EH (cell line): ENCODE results near the gene ANKRD9.
"Not testable (repeated sequence)": the region's sequence is repeated elsewhere in the genome, so short reads cannot be mapped to it uniquely, and the experiment has no call there.

Source experiments
- DNase-seq: peaks from one replicate; pipeline ENCODE4 v3.0.0-alpha.2; 2015; ENCODE audit warnings: low read depth

Gene ANKRD9

DNA sequence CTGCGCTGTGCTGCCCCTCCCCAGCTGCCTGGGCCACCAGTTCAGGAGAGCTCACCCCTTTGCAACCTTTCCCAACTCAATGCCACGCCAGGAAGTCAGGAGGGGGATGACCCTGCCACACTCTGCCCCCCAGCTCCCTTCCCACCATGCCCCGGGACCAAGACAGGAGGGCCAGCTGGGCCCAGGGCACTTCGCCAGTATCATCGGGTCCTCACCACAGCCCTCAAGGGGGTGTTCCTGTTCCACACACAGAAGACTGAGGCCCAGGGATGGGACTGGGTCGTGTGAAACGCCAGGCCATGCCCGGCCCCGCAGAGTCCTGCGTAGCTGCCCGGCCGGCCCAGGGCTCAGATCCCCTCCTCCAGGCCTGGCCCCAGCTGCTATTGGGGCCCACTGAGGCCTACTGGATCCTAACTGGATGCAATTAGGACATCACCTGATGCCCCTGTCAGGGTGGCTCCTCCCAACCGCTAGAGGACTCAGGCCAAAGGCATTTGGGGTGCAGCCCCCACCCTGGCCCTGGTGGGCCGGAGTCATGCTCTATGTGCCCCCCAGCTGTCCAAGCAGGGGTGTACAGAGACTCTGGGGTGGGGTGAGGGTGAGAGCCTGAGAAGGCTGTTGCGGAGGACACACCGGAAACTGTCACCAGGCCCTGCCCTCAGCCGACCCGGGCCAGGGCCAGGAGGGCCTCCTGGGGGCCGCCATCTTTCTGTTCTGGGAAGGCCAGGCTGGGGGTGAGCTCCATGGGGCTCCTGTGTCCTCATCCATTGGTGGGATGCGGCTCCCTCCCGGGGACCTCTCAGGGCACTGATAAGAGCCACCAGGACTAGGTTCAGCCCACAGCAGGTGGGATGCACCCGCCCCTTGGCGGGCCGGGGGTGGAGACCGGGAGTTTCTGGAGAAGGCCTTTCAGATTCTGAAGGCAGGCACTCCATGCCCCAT lies 29.3 kb upstream of the ANKRD9 start:
- no peak for DNase-seq

DNA sequence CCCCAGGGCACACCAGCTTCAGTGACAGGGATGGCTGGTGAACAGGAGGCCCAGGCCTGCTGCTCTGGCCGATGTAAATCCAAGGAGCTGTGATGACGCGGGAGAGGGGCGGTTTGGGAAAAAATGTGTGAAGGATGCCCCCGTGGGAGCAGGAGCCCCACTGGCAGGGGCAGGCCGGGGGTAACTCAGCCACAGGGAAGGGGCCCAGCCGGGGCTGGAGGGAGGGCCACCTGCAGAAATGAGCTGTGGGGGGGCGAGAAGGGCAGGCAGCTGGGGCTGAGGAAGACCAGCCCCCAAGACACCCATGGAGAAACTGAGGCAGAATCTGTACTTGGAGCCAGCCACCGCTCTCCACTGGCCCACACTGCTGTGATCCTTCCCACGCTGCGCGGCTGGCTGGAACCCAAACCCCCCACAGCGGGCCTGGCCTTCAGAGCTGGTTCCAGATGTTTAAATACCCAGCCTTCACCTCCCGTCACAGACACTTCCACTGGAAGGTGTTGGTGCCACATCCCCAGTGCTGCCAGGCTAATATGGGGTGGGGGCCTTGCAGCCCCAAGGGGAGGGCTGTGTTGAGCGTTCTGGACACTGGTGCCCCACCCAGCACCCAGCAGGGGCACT lies 28.5 kb upstream of the ANKRD9 start:
- no peak for DNase-seq

DNA sequence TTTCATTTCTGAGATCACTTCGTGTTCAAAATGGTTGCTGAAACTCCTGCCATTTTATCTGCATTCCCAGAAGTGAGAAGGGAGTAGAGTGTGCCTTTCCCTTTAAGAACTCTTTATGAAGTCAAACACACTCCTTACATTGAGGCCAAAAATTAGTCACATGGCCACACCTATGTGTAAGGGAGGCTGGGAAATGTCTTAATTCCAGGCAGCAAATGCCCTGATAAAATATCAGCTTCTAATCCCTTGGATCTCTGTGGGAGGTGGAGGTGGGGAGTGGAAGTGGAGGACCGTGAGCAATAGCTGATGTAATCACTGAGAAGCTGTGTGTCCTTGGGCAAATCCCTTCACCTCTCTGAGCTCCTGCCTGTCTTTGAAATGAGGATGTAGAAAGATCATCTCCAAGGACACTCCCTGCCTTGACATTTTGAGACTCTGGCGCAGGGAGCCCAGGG lies 22.7 kb upstream of the ANKRD9 start:
- DNase-seq = no peak

DNA sequence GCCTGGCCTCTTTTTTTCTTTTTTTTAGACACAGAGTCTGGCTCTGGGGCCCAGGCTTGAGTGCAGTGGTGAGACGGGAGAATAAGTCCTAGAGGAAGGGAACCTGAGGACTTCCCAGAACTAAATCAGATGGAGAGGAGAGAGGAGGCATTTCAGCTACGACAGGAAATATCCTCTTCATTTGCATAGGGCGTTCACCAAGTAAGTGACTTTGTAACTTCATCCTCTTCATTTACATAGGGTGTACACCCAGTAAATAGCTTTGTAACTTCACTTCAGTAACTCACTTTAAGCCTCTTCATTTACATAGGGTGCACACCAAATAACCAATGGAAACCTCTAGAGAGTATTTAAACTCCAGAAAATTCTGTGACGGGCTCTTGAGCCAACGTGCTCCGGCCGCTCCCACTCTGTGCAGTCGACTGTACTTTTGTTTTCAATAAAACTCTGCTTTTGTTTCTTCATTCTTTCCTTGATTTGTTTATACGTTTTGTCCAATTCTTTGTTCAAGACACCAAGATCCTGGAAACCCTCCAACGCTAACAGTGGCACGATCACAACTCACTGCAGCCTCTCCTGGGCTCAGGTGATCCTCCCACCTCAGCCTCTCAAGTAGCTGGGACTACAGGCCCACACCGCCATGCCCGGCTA lies 21.4 kb upstream of the ANKRD9 start:
- DNase-seq = no peak

DNA sequence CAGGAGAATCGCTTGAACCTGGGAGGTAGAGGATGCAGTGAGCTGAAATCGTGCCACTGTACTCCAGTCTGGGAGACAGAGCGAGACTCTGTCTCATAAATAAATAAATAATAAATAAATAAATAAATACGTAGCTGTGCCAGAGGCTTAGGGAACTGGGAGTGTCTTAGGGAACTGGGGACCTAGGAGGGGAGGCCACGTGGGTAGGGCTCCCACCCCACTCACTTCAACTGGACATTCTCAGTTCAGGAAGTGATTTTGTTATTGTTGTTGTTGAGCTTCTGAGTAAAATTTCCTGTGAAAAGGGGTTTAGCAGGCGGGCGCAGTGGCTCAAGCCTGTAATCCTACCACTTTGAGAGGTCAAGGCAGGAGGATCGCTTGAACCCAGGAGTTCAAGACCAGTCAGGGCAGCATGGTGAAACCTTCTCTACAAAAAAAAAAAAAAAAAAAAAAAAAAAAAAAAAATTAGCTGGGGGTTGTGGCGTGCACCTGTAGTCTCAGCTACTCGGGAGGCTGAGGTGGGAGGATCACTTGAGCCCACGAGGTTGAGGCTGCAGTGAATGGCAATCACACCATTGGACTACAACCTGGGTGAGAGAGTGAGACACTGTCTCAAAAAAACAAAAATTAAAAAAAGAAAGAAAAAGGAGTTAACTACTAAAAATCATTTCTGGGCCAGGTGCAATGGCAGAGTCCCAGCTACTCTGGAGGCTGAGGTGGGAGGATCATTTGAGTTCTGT lies 19.0 kb upstream of the ANKRD9 start:
- DNase-seq = no peak

DNA sequence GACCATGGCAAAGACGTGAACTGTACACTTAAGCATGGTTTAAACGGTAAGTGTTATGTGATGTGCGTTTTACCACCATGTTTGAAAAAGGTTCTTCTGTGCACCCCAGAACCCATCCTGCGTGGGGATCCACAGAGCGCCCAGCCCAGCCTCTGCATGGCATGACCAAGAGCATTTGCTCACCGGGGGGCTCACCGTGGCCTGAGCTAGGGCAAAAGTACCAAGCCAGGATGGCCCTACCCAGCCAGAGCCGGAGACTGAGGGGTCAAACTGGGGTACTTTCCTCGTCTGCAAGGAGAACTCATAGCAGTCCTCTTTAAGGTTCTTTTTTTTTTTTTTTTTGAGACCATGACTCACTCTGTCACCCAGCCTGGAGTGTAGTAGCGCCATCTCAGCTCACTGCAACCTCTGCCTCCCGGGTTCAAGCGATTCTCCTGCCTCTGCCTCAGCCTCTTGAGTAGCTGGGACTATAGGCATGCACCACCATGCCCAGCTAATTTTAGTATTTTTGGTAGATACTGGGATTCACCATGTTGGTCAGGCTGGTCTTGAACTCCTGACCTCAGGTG lies 16.4 kb upstream of the ANKRD9 start:
- DNase-seq = no peak

DNA sequence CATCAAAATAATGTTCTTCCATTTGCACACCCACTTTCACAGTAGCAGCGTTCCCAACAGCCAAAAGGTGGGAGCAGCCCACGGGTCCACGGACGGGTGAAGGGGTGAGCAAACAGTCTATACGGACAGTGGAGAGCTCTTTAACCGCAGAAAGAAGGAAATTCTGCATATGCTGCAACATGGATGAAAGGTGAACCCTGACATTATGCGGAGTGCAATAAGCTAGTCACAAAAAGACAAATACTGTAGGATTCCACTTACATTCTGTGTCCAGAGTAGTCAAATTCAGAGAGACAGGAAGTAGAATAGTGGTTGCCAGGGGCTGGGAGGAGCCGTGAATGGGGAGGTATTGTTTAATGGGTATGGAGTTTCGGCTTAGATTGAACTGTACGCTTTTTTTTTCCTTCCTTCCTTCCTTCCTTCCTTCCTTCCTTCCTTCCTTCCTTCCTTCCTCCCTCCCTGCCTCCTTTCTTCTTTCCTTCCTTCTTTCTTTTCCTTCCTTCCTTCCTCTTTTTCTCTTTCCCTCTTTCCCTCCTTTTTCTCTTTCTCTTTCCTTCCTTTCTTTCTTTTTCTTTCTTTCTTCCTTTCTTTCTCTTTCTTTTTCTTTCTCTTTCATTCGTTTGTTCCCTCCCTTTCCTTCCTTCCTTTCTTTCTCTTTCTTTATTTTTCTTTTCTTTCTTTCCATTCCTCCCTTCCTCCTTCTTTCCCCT lies 15.8 kb upstream of the ANKRD9 start:
- peak; percentile 75 for DNase-seq

DNA sequence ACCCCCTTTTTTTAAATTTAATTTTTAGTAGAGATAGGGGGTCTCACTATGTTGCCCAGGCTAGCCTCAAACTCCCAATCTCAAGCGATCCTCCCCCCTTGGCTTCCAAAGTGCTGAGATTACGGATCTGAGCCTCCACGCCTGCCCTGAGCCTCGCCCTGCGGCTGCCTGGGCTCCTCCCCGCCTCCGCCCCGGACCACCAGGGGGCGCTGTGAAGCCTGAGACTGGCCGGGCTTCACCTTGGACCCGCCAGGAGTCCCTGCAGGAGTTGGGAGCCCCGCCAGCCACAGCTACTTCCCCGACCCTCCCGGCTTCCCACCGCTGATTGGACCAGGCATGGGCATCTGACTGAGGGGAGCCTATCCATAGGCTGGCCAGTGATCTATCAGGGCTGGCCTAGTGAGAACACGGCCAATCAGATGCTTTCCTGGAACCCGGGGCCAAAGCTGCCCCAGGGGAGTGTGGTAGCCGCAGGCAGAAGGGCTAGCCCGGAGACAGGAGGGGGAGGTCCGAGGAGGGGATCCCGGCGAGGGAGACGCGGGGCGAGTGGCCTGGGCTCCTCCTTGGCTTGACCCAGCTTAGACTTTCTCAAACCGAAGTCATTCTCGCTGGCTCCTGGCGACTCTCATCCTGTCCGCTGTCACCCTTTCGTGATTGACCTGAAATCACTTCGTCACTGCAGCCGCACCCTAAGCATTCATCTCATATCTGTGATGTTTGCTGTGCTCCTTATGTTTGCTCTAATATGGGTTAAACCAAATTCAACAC lies 15.1 kb upstream of the ANKRD9 start:
- DNase-seq = peak; percentile 99

DNA sequence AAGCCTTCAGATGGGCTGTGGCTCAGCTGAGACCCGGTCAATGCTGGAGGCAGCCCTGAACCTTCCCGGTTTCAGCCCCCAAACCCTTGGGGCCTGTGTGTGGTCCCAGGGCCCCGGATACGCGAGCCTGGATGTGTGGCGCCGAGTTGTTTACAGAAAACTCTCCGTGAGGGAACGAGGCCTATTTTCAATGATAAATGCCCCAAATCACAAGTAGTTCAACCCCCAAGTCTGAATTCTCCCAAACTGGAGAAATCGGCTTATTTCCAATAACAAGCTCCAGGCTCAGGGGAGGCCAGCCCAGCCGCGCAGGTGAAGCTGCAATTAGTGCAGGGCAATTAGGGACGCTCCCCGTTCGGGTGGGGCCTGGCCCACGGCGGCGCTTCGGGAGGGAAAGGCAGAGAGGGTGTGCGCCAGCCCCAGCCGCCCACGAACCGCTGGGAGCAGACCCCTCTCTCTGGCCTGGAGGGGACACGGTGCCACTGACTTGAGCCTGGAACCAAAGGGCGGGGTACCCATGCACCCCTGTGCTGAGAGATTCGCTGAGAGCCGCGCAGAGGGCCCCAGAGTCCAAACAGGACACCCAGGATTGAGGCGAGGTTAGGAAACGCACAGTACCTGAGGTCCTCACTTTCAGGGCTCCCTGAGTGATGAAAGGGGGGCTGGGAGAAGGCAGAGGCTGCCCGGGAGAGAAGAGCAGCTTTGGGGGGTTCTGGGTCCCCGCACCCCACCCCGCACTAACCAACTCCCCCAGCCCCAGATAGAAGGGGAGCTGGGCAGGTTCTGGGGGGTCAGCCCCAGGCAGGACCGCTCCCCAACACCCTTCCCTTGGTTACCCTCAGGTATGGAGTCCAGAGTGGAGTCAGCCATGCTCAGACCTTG lies 14.2 kb upstream of the ANKRD9 start:
- DNase-seq = no peak

DNA sequence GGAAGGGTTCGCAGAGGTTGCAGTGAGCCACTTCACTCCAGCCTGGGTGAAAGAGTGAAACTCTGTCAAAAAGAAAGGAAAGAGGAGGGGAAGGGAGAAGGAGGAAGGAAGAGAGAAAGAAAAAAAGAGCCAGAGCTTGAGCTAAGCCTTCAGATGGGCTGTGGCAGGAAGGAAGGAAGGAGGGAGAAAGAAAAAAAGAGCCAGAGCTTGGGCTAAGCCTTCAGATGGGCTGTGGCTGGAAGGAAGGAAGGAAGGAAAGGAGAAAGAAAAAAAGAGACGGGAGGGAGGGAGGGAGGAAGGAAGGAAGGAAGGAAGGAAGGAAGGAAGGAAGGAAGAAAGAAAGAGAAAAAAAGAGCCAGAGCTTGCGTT lies 13.6 kb upstream of the ANKRD9 start:
- no peak for DNase-seq

DNA sequence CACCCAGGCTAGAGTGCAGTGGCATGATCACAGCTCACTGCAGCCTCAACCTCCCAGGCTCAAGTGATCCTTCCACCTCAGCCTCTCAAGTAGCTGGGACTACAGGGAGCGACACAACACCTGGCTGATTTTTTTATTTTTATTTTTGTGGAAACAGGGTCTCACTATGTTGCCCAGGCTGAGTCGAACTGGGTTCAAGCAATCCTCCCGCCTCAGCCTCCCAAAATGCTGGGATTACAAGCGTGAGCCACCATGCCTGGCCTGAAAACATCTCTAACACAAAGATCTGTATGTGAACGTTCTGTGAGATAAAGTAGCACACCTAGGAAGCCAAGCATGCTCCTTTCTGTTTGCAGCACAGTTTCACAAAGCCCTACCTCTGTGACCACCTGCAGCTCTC lies 10.1 kb upstream of the ANKRD9 start:
- DNase-seq = not testable (repeated sequence)

DNA sequence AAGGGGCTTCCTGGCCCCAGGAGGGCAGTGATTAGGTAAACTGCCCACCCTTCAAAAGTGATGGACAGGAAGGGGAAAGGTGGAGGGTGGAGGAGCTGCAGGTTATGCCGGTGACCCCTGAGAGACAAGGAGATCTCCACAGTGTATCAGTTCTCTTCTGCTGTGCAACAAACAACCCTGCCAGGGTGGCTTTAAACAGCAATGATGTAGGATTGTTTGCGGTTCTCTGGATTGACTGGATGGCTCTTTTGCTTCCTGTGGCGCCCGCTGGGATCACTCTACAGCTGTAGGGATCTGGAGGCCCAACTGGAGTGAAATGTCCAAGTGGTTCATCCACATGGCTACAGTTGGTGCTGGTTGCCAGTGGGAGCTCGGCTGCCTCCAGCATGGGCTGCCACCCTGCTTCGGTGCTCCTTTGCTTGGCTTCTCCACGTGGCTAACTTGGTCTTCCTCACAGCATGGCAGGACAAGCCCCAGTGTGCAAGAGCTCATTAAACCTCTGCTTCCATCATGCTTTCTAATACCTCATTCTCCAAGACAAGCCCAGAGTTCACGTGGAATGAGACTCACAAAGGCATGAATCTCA lies 8.6 kb upstream of the ANKRD9 start:
- DNase-seq = no peak

DNA sequence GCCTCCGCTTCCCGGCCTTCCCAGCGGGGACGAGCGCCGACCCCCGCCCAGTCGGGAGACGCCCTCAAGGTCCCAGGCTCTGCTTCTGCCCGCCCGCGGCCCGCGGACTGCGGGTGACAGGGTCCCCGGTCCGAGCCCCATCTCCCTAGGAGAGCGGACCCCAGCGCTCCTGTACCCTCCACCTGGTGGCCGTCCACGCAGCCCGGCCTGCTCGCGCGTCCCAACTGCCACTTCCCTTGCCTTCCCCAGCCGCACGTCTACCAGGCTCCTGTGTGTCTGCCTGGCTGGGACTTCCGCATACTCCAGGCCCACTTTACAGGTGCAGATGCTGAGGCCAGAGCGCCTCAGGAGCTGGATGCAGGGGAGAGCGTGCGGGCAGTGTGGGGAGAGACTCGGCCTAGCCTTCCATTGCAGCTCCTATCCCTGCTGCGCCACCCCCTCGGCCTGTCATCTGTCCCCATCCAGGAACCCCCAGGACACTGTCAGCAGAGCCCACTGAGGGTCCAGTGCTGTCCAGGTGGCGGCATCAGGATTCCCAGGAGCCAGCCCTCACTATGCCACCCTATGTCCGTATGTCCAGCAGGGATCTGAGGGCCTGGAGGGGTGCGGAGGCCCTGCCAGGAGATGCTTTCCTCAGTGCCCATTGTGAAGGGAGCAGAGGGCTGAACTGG lies 8.0 kb upstream of the ANKRD9 start:
- no peak for DNase-seq

DNA sequence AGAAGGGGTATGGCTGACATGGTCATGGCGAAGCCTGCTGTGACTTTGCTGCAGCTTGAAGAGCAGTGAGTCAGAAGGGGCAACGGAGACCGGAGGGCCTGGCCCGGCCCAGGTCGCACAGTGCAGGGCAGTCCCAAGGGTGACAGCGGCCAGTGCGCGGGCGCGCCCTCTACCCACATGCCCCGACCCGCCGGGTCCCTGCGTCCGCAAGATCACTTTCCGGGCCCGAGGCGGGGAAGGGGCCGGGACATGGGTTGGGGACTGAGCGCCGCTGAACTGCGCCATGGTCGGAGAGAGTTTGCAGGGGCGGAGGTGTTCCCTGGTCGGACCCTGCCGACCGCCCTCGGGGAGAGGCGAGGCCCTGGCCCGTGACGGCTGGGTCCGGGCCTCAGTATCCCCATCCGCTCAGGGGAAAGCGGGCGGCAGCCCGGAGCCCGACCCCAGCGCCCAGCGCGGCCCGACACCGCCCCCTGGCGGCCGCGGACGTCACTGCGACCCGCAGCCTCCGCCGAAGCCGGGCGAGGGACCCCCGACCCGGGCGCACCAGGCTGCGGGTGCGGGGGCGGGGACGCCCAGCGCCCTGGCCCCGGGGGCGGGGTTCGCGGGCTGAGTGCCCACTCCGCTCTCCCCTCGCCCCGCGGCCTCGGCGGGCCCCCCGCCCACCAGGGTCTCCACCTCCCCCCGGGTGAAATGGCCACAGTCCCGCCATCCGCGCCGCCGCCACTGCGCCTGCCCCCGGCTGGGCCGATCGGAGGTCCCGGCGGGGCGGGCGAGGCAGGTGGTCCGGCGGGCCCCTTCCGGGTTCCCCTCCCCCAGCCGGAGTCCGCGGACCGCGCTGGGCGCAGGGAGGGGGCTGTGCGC lies 7.2 kb upstream of the ANKRD9 start:
- peak; percentile 31 for DNase-seq

DNA sequence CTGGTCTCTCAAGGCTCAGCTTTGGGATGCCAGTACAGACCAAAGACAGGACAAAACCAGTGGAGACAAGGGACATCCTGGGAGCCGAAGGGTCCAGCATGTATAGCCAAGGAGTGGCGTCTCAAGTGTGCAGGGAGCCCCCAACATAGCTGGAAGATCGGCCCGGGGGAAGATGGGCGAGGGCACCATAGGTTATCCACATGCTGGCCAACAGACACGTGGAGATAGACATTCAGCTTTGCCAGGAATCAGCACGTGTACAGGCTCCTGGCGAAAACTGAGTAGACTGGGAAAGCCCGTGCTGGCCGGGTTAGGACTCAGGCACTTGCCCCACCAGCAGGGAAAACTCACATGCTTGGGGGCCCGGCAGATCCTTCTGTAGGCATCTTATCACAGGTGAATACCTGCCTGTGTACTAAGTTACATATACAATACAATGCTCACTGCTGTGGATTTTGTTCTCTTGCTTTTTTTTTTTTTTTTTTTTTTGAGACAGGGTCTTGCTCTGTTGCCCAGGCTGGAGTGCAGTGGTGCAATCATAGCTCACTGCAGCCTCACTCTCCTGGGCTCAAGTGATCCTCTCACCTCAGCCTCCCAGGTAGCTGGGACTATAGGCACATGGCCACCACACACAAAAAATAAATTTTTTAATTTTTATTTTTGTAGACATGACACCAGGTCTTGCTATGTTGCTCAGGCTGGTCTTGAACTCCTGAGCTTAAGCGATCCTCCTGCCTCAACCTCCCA lies 5.6 kb upstream of the ANKRD9 start:
- DNase-seq = no peak

DNA sequence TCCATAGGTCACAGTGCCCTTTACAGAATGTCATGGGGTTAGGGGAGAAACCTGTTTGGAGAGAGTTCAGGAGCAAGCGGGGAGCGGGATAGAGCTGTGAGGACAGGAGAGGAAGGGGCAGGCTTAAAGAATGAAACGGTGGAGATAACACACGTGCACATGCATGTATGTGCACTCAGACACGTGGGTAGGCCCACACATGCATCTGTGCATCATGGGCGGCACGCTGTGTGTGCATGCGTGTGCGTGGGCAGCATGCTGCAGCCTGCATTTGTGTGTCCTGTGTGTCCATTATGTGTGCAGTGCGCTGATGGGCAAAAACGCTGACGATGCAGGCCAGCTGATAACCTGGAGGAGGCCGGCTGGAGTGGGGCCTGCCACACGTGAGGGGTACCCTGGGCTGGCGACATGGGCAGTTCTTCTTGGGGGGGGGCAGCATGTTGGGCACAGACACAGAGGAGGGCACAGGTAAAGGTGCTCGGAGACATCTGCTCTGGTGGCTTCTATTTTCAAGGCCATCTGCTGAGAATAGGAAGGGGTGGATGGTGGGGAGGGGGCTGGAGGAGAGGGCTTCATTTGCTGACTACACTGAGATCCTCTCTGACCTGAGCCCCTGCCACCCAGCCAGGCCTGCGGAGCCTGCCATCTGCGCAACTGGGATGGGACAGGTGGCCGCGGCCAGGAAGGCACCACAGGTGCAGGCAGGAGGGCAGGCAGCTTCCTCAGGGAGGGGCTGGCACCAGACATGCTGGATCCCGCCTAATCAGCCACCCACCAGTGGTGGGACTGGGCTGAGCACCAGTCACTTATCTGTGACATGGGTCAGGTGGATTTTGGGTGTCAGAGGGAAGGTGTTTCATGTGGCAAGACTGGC lies 4.6 kb upstream of the ANKRD9 start:
- no peak for DNase-seq
